Spinal cord (tissue), 10 donors: Measurements from ENCODE around the gene MCM8. TPM values are rescaled to one million over a fixed set of nuclear protein-coding genes. Genes with fewer than 3 reads are reported as not detected.

Source experiments
- DNase-seq, 6 donors: peaks; one replicate each; pipeline versions ENCODE4 v3.0.0 to v3.0.0-alpha.2; 2013 to 2015; ENCODE audit warnings: low spot score in 6 of 6, low read depth in 4 of 6
- H3K27ac ChIP-seq: one replicate; pipeline ENCODE4 v1.5.1; 2013; ENCODE audit warnings: low read depth, low read length, control low read depth
- H3K27me3 ChIP-seq: one replicate; pipeline ENCODE4 v1.6.1; 2013; ENCODE audit warnings: low read length; ENCODE audit not compliant: control insufficient read depth, insufficient read depth
- H3K36me3 ChIP-seq: one replicate; pipeline ENCODE4 v1.6.1; 2013; ENCODE audit warnings: low read length; ENCODE audit not compliant: control insufficient read depth, insufficient read depth
- H3K4me1 ChIP-seq: one replicate; pipeline ENCODE4 v1.6.1; 2013; ENCODE audit warnings: low read length; ENCODE audit not compliant: control insufficient read depth, insufficient read depth
- H3K4me3 ChIP-seq: one replicate; pipeline ENCODE4 v1.5.1; 2013; ENCODE audit warnings: low read depth, low read length, control low read depth
- H3K9me3 ChIP-seq: one replicate; pipeline ENCODE4 v1.6.1; 2013; ENCODE audit warnings: low read length; ENCODE audit not compliant: control insufficient read depth, insufficient read depth
- WGBS: methylation state at CpG from one replicate; pipeline ENCODE4 v1.1.5; 2013; ENCODE audit warnings: missing lambda C conversion rate; ENCODE audit not compliant: insufficient coverage; 5-methylcytosine and 5-hydroxymethylcytosine counted together
- polyA plus RNA-seq, 2 donors: library from polyadenylated mRNA; unstranded; fragments of 120-200 nt; gene quantifications; one replicate each; pipeline ENCODE4 v1.2.1, GENCODE V29; 2013; ENCODE audit not compliant: insufficient read length in 2 of 2
- small RNA-seq: library from RNA; depleted of rRNA; stranded (forward); fragments of <200 nt; gene quantifications from one replicate; pipeline ENCODE3, GENCODE V24; 2014; ENCODE audit warnings: low replicate concordance
- total RNA-seq, 2 donors: library from RNA; depleted of rRNA in 1 of 2; stranded (reverse); fragments of 120-200 nt in 1 of 2; fragments of >200 nt in 1 of 2; gene quantifications; one replicate each; pipeline versions ENCODE4 v1.2.3 to v1.2.4, GENCODE V29; 2013 to 2014
- donor health status: healthy.

The MCM8 gene
- total and polyA plus RNA-seq, 4 donors: 7.1 to 10.1 (median 8.5) TPM

GRCh38 chr20:6045566-6045965 is 95.1 kb downstream of the MCM8 start:
- Histone ChIP-seq H3K4me1 (no peaks in the 10 kb centered on the region), H3K36me3 (peaks cover 31% of the 10 kb centered on the region)

GRCh38 chr20:6046432-6046831 is 96.0 kb downstream of the MCM8 start:
- no peak for DNase-seq

More at GRCh38 chr20:6045566-6045965, 95.1 kb downstream of the MCM8 start:
- H3K27ac ChIP-seq: no peak overlapping the region
- DNase-seq: no peak
- peaks cover 4% of the 10 kb centered on the region for H3K27me3 ChIP-seq
- no peaks in the 10 kb centered on the region for H3K9me3 ChIP-seq
- H3K4me3 ChIP-seq: no peak overlapping the region

GRCh38 chr20:6048391-6048790 is 97.9 kb downstream of the MCM8 start:
- no CpG with 5 or more reads among the region's 3 CpGs for WGBS

More at GRCh38 chr20:6046432-6046831, 96.0 kb downstream of the MCM8 start:
- no CpG with 5 or more reads among the region's 1 CpG for WGBS
- Histone ChIP-seq H3K36me3 (peaks cover 23% of the 10 kb centered on the region), H3K4me3 (no peak overlapping the region), H3K4me1 (no peaks in the 10 kb centered on the region), H3K27ac (no peak overlapping the region), H3K27me3 (peaks cover 11% of the 10 kb centered on the region), H3K9me3 (no peaks in the 10 kb centered on the region)

More at GRCh38 chr20:6048391-6048790, 97.9 kb downstream of the MCM8 start:
- DNase-seq: no peak
- Histone ChIP-seq H3K27ac (no peak overlapping the region), H3K36me3 (peaks cover 9% of the 10 kb centered on the region), H3K9me3 (no peaks in the 10 kb centered on the region), H3K4me3 (no peak overlapping the region), H3K4me1 (peaks cover 10% of the 10 kb centered on the region), H3K27me3 (peaks cover 20% of the 10 kb centered on the region)

Small RNA genes within 50 kb of the gene (small RNA-seq; reads per million reads assigned to genes)
- gene RF00019: not detected
- not detected for gene RN7SL498P

Other genes starting within 250 kb of the MCM8 start
- 1 to 10 TPM; 6.2 to 9.0 TPM for gene SHLD1, start 200.3 kb upstream of the MCM8 start, total RNA-seq
- 1 to 10 TPM; 8.2 to 9.0 TPM for gene SHLD1, start 200.3 kb upstream of the MCM8 start, polyA plus RNA-seq
- gene CHGB, start 39.1 kb upstream of the MCM8 start, total RNA-seq: 10 to 100 TPM; 18.2 to 49.3 TPM
- gene CHGB, start 39.1 kb upstream of the MCM8 start, polyA plus RNA-seq: 100 to 1,000 TPM; 134 to 147 TPM
- gene TRMT6, start 119 bp upstream of the MCM8 start, total RNA-seq: 1 to 10 TPM; 7.2 to 9.9 TPM
- gene TRMT6, start 119 bp upstream of the MCM8 start, polyA plus RNA-seq: 10 to 100 TPM; 13.0 to 14.8 TPM
- gene CRLS1, start 55.5 kb downstream of the MCM8 start, total RNA-seq: 10 to 100 TPM; 43.2 to 56.0 TPM
- 10 to 100 TPM; 60.1 to 63.0 TPM for gene CRLS1, start 55.5 kb downstream of the MCM8 start, polyA plus RNA-seq
- under 1 TPM; 0.20 to 0.28 TPM for gene LRRN4, start 103.4 kb downstream of the MCM8 start, total RNA-seq
- 1 to 10 TPM; 1.0 TPM for gene LRRN4, start 103.4 kb downstream of the MCM8 start, polyA plus RNA-seq
- gene FERMT1, start 172.4 kb downstream of the MCM8 start, total RNA-seq: 1 to 10 TPM; 5.2 to 5.4 TPM
- gene FERMT1, start 172.4 kb downstream of the MCM8 start, polyA plus RNA-seq: 1 to 10 TPM; 5.7 to 6.8 TPM